Activated CD8-positive, alpha-beta T cell treated with anti-CD3 and anti-CD28 coated beads, Interleukin-2, amount 10 ng/mL, durations not matched to agents 7 days and 5 days (primary cell): ENCODE results near the gene DELE1. TPM values are rescaled to one million over a fixed set of nuclear protein-coding genes. Genes with fewer than 3 reads are reported as not detected.

Experiments
- ATAC-seq: fragments of 150-1000 bp; cut with Tn5 transposase; one replicate; pipeline ENCODE4 v1.10.0; 2021; ENCODE audit warnings: moderate library complexity
- CTCF ChIA-PET: fragments of 350-600 bp; sonication (Branson Sonifier 250); formaldehyde crosslinking; loops from one replicate; lab custom pipeline; 2021; ENCODE audit warnings: antibody characterized with exemption; lab: Charles Lee
- POLR2A ChIA-PET: fragments of 350-600 bp; sonication (Branson Sonifier 250); formaldehyde crosslinking; loops from one replicate; lab custom pipeline; 2021; ENCODE audit warnings: antibody characterized with exemption; lab: Charles Lee
- DNase-seq: peaks from one replicate; pipeline ENCODE4 v3.0.0-alpha.2; 2020
- H3K27ac Mint-ChIP-seq: one replicate; pipeline ENCODE4 v1.8.0; 2021; ENCODE audit warnings: mild to moderate bottlenecking, mixed read lengths
- H3K27me3 Mint-ChIP-seq: one replicate; pipeline ENCODE4 v1.8.0; 2021; ENCODE audit warnings: low read depth, mixed read lengths
- H3K36me3 Mint-ChIP-seq: one replicate; pipeline ENCODE4 v1.8.0; 2021; ENCODE audit warnings: low read depth, mixed read lengths
- H3K4me1 Mint-ChIP-seq: one replicate; pipeline ENCODE4 v1.8.0; 2021; ENCODE audit warnings: low read depth, mixed read lengths
- H3K4me3 Mint-ChIP-seq: one replicate; pipeline ENCODE4 v1.8.0; 2021; ENCODE audit warnings: mild to moderate bottlenecking, mixed read lengths
- H3K9me3 Mint-ChIP-seq: one replicate; pipeline ENCODE4 v1.8.0; 2022; ENCODE audit warnings: mixed read lengths; ENCODE audit not compliant: insufficient read depth
- total RNA-seq, 2 experiments: library from RNA; stranded (reverse); gene quantifications; one replicate each; pipeline ENCODE4 v1.2.3, GENCODE V29; 2021

DELE1 gene
- total RNA-seq, 2 experiments from 2014 or later: 65.7 to 65.8 TPM

- no peak for DNase-seq
- Mint-ChIP-seq H3K36me3 (peaks cover 2% of the 10 kb centered on the region), H3K27me3 (no peaks in the 10 kb centered on the region), H3K4me3 (no peak overlapping the region), H3K4me1 (peaks cover 9% of the 10 kb centered on the region), H3K27ac (no peak overlapping the region), H3K9me3 (no peaks in the 10 kb centered on the region)
- CTCF ChIA-PET: interaction anchor here (0.8 to 1.6 kb wide), 4 partner anchors 15 to 281 kb away, joined by 3 to 11 read pairs (median 4); no protein-coding TSS in a partner anchor
- POLR2A ChIA-PET: no interaction called here
- ATAC-seq: no peak
Measured at GRCh38 chr5:141945511-141946051, 21.9 kb downstream of the DELE1 start.

- H3K27ac Mint-ChIP-seq: no peak overlapping the region
- peaks cover 17% of the 10 kb centered on the region for H3K4me1 Mint-ChIP-seq
- ChIA-PET POLR2A (no interaction called here), CTCF (interaction anchor here (5.0 kb wide), 1 partner anchor 14 kb away, joined by 30 read pairs; no protein-coding TSS in a partner anchor)
- no peak overlapping the region for H3K4me3 Mint-ChIP-seq
- H3K36me3 Mint-ChIP-seq: no peaks in the 10 kb centered on the region
- ATAC-seq (no peak), DNase-seq (no peak)
- no peaks in the 10 kb centered on the region for H3K27me3 Mint-ChIP-seq
- no peaks in the 10 kb centered on the region for H3K9me3 Mint-ChIP-seq
Measured at GRCh38 chr5:141947316-141947715, 23.6 kb downstream of the DELE1 start.

- POLR2A ChIA-PET: no interaction called here
- CTCF ChIA-PET: interaction anchor here (1.7 to 5.0 kb wide), 2 partner anchors 12 to 284 kb away, joined by 4 to 30 read pairs; no protein-coding TSS in a partner anchor
- Mint-ChIP-seq H3K27ac (no peak overlapping the region), H3K4me3 (no peak overlapping the region), H3K9me3 (no peaks in the 10 kb centered on the region), H3K4me1 (peaks cover 18% of the 10 kb centered on the region), H3K36me3 (no peaks in the 10 kb centered on the region), H3K27me3 (no peaks in the 10 kb centered on the region)
- no peak for DNase-seq
- ATAC-seq: no peak
Measured at GRCh38 chr5:141948812-141949211, 25.1 kb downstream of the DELE1 start.

GRCh38 chr5:141949511-141949910, 25.8 kb downstream of the DELE1 start:
- no peaks in the 10 kb centered on the region for H3K36me3 Mint-ChIP-seq
- POLR2A ChIA-PET: no interaction called here
- CTCF ChIA-PET: interaction anchor here (1.7 to 5.0 kb wide), 2 partner anchors 11 to 285 kb away, joined by 4 to 30 read pairs; no protein-coding TSS in a partner anchor

GRCh38 chr5:141950207-141951005, 26.7 kb downstream of the DELE1 start:
- H3K9me3 Mint-ChIP-seq: no peaks in the 10 kb centered on the region
- POLR2A ChIA-PET: interaction anchor here (0.7 to 0.9 kb wide), 2 partner anchors 19 to 27 kb away, joined by 3 read pairs; partner anchors contain the start of genes DELE1 and RNF14
- CTCF ChIA-PET: interaction anchor here (0.7 to 5.0 kb wide), 7 partner anchors 10 to 296 kb away, joined by 3 to 30 read pairs (median 4); no protein-coding TSS in a partner anchor
- H3K27ac Mint-ChIP-seq: no peak overlapping the region
- H3K4me1 Mint-ChIP-seq: peaks cover 27% of the 10 kb centered on the region
- no peaks in the 10 kb centered on the region for H3K27me3 Mint-ChIP-seq
- no peaks in the 10 kb centered on the region for H3K36me3 Mint-ChIP-seq
- no peak for ATAC-seq
- H3K4me3 Mint-ChIP-seq: no peak overlapping the region
- no peak for DNase-seq

More at GRCh38 chr5:141949511-141949910, 25.8 kb downstream of the DELE1 start:
- peaks cover 25% of the 10 kb centered on the region for H3K4me1 Mint-ChIP-seq
- H3K4me3 Mint-ChIP-seq: no peak overlapping the region
- no peaks in the 10 kb centered on the region for H3K27me3 Mint-ChIP-seq
- no peak overlapping the region for H3K27ac Mint-ChIP-seq
- no peak for DNase-seq
- ATAC-seq: no peak
- H3K9me3 Mint-ChIP-seq: no peaks in the 10 kb centered on the region

- CTCF ChIA-PET: interaction anchor here (0.9 to 5.0 kb wide), 6 partner anchors 10 to 260 kb away, joined by 3 to 30 read pairs (median 4); partner anchors contain the start of gene DELE1
- no peaks in the 10 kb centered on the region for H3K9me3 Mint-ChIP-seq
- H3K27ac Mint-ChIP-seq: peak overlapping the region; percentile 37
- POLR2A ChIA-PET: interaction anchor here (0.7 kb wide), 1 partner anchor 18 kb away, joined by 3 read pairs; the partner anchor contains the start of gene RNF14
- ATAC-seq: peak; percentile 82
- H3K36me3 Mint-ChIP-seq: no peaks in the 10 kb centered on the region
- DNase-seq: peak; percentile 49
- H3K27me3 Mint-ChIP-seq: no peaks in the 10 kb centered on the region
- peaks cover 27% of the 10 kb centered on the region for H3K4me1 Mint-ChIP-seq
- H3K4me3 Mint-ChIP-seq: no peak overlapping the region
Measured at GRCh38 chr5:141951332-141951781, 27.7 kb downstream of the DELE1 start.

GRCh38 chr5:141952020-141952419, 28.3 kb downstream of the DELE1 start:
- Mint-ChIP-seq H3K27ac (no peak overlapping the region), H3K4me1 (peaks cover 30% of the 10 kb centered on the region), H3K4me3 (no peak overlapping the region), H3K27me3 (no peaks in the 10 kb centered on the region), H3K36me3 (no peaks in the 10 kb centered on the region), H3K9me3 (no peaks in the 10 kb centered on the region)
- ATAC-seq (no peak), DNase-seq (no peak)
- POLR2A ChIA-PET: no interaction called here
- CTCF ChIA-PET: interaction anchor here (0.9 to 5.0 kb wide), 4 partner anchors 9 to 28 kb away, joined by 3 to 30 read pairs (median 8); partner anchors contain the start of genes DELE1 and RNF14

- Mint-ChIP-seq H3K27ac (no peak overlapping the region), H3K27me3 (no peaks in the 10 kb centered on the region), H3K9me3 (no peaks in the 10 kb centered on the region), H3K36me3 (no peaks in the 10 kb centered on the region), H3K4me1 (peaks cover 50% of the 10 kb centered on the region), H3K4me3 (no peak overlapping the region)
- ATAC-seq (no peak), DNase-seq (no peak)
- POLR2A ChIA-PET: no interaction called here
- CTCF ChIA-PET: interaction anchor here (0.9 to 3.3 kb wide), 6 partner anchors 15 to 303 kb away, joined by 3 to 13 read pairs (median 3); partner anchors contain the start of genes FCHSD1 and RNF14
Measured at GRCh38 chr5:141954194-141954593, 30.5 kb downstream of the DELE1 start.

GRCh38 chr5:141957367-141957996, 33.8 kb downstream of the DELE1 start:
- H3K27me3 Mint-ChIP-seq: no peaks in the 10 kb centered on the region
- H3K4me1 Mint-ChIP-seq: peaks cover 64% of the 10 kb centered on the region
- POLR2A ChIA-PET: interaction anchor here (2.8 to 3.0 kb wide), 2 partner anchors 12 to 34 kb away, joined by 12 to 30 read pairs; partner anchors contain the start of genes DELE1 and RNF14
- H3K4me3 Mint-ChIP-seq: peak overlapping the region; percentile 60
- H3K9me3 Mint-ChIP-seq: no peaks in the 10 kb centered on the region
- peak overlapping the region; percentile 82 for H3K27ac Mint-ChIP-seq
- ATAC-seq (no peak), DNase-seq (no peak)
- no peaks in the 10 kb centered on the region for H3K36me3 Mint-ChIP-seq
- CTCF ChIA-PET: interaction anchor here (1.1 to 6.9 kb wide), 12 partner anchors 13 to 293 kb away, joined by 3 to 224 read pairs (median 20); partner anchors contain the start of genes DELE1, PCDH1 and RNF14

GRCh38 chr5:141958113-141958512, 34.4 kb downstream of the DELE1 start, which contains the start of gene PCDH12:
Gene PCDH12, minus strand, starts transcription at chr5:141958202. Its CDS starts 351 bp downstream, at chr5:141957851.
- DNase-seq (peak; percentile 48), ATAC-seq (peak; percentile 49)
- H3K9me3 Mint-ChIP-seq: no peaks in the 10 kb centered on the region
- H3K27ac Mint-ChIP-seq: peak within 1 kb of the TSS; percentile 82
- CTCF ChIA-PET: interaction anchor here (1.1 to 6.9 kb wide), 12 partner anchors 13 to 294 kb away, joined by 3 to 224 read pairs (median 20); partner anchors contain the start of genes DELE1, PCDH1 and RNF14
- POLR2A ChIA-PET: interaction anchor here (2.8 to 3.0 kb wide), 2 partner anchors 11 to 35 kb away, joined by 12 to 30 read pairs; partner anchors contain the start of genes DELE1 and RNF14
- peak within 1 kb of the TSS; percentile 60 for H3K4me3 Mint-ChIP-seq
- peaks cover 66% of the 10 kb centered on the region for H3K4me1 Mint-ChIP-seq
- H3K36me3 Mint-ChIP-seq: no peaks in the 10 kb centered on the region
- H3K27me3 Mint-ChIP-seq: no peaks in the 10 kb centered on the region
